ENCODE results near the gene GPC6. TPM values are rescaled to one million over a fixed set of nuclear protein-coding genes. Genes with fewer than 3 reads are reported as not detected.

Gene GPC6
- total RNA-seq, 1 donor from 2014 or later = 15.6 TPM

- no peak for DNase-seq (ENCODE audit: low spot score)
- no peak for ATAC-seq
Observed at GRCh38 chr13:94411747-94412146, 1185.1 kb downstream of the GPC6 start.

DNA sequence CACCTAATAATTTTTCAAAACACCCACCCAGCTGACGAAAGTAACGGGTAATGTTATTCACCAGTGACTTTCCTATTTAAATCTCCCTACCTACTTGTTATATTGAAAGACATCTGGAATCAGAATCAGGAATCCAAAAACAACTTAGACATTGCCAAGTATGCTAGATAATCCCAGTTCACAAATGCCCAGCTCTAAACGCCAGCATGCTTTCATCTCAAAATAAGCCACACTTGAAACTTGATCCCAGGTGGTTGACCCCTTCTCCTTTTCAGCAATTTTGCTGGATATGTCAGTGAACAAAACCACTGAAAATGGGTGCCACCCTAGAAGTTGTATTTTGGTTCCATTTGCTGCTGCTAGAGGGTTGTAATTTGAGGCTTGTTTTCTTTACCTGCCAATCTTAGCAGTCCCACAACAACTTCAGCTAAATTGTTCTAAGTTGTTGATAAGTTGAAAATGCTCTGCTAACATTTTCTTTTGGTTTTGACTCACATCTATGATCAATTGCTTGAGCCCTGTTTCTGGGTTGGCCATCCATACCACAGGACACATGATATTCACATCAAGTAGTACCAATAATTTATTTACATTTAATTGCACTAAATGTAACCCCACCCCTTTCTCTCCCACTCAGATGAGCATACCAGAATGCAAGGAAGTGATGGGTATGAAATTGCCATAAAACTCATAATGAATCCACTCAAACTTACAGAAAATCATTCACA, 1186.4 kb downstream of the GPC6 start:
- no peak for ATAC-seq
- DNase-seq (ENCODE audit: low spot score) = no peak

DNA sequence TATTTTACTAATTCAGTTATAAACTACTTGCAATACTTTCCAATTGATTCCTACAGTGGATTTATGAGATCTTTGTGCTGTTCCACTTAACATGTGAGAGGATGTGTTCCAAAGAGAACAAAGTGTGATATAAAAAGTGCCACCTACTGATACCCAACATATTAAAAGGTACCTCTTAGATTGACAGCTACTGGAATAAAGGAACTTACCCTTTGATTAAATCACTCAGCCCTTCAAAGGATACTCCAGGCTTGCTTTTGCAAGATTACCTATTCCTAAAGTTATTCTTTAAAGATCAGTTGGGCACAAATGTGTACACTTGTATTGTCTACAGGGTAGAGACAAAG, 1187.0 kb downstream of the GPC6 start:
- ATAC-seq (no peak), DNase-seq (ENCODE audit: low spot score) (no peak)

DNA sequence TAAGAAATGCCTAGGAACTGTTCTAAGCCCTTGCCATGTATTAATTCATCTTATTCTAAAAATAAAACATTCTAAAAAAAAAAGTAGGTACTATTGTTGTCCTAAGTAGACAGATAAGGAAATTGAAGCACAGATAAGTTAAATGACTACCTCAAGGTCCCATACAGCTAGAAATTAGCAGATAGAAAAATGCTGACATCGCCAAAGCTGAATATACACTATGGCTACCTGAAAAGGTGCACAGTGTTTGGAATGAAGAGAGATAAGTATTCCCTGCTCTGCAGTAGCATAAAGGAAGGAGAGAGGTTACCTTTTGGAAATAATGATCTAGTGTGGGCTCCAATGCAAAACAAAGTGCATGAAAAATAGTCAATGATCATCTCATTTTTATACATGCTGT, 1187.5 kb downstream of the GPC6 start:
- DNase-seq (ENCODE audit: low spot score) = no peak
- ATAC-seq = no peak

GRCh38 chr13:94414708-94415107, 1188.1 kb downstream of the GPC6 start:
- DNase-seq (ENCODE audit: low spot score) (no peak), ATAC-seq (no peak)

GRCh38 chr13:94415500-94416237, 1189.1 kb downstream of the GPC6 start:
- ATAC-seq (no peak), DNase-seq (ENCODE audit: low spot score) (no peak)

- ATAC-seq = peak; percentile 99
- DNase-seq (ENCODE audit: low spot score) = peak; percentile 52
Observed at GRCh38 chr13:94416454-94417080, 1190.0 kb downstream of the GPC6 start.

DNA sequence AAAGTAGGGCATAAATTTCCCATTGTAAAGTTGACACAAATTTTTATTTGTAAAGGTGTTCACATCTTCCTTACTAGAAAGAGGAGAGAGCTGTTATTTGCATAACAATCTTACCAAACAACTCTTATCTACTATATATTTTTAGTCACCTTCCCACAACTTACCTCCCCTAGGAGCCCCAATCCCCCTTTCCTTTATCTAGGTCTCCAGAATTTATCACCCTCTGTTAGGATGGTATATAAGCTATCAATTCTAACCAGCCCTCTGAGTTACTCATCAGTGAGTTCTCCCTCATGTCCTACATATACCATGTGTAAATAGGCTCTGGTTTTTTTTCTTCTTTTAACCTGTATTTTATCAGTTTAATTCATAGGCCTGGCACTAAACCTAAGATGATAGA, 1190.7 kb downstream of the GPC6 start:
- no peak for ATAC-seq
- no peak for DNase-seq (ENCODE audit: low spot score)

- ATAC-seq (no peak), DNase-seq (ENCODE audit: low spot score) (no peak)
Observed at GRCh38 chr13:94419304-94419924, 1192.8 kb downstream of the GPC6 start.

DNA sequence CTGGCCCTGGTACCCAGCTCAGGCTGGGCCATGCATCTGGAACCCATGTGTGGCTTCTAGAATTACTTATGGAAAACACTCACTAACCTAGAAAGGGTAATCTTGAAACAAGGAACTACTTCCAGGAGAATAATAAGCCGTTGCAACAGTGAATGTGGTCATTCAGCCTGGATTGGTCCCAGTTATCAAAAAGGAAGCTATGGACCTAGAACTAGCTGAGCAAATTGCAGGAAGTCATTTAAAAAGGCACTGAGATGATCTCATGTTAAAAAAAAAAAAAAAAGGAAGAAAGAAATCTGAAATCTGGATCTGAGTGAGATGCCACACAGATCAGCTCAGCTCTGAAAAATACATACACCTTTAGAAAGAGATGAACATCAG, 1193.3 kb downstream of the GPC6 start:
- no peak for ATAC-seq
- no peak for DNase-seq (ENCODE audit: low spot score)

DNA sequence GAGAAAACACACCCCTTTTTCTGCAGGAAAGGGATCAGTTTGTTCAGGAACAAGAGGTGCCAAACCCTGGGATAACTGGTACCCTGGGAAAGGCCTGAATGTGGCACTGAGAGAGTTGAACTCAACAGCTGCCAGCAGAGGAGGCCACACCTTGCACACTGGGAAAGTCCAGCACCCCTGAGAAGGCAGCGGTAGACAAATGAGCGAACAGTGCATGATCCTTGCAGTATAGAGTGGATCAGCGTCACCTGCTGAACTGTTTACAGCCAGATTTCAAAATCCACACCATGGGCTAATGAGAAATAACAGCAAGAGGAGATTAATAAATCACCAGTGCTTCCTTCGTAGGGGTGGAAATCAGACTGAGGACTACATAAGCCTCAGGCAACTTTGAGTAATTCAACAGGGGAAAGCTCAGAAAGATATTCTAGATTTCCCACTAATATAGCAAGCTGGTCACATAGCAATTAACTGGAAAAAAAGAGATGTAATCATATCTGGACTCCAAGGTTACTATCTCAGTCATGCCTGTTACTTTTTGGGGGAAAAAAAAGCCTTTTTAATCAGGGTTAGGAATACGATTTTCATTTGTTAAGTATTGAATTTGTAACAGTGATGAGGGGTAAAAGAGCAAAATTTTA, 1200.8 kb downstream of the GPC6 start:
- no peak for ATAC-seq
- no peak for DNase-seq (ENCODE audit: low spot score)

DNA sequence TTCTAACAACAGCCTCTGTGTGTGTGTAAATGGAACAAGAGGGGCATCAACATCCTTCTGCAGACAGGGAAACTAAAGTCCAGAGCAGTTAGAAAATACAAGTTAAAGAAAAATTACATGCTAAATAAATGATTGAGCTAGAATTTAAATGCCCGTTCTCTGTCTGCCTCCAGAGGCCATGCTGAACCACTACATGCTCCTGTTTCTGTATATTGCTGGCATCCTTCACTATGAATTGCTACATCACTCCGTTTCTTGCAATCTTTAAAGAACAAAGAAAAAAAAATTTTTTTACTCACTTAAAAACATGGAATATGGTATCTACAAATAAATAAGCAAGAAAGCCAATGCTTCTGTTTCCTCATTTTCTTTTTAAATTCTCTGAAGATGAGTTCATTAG, 1205.0 kb downstream of the GPC6 start:
- no peak for ATAC-seq
- no peak for DNase-seq (ENCODE audit: low spot score)

DNA sequence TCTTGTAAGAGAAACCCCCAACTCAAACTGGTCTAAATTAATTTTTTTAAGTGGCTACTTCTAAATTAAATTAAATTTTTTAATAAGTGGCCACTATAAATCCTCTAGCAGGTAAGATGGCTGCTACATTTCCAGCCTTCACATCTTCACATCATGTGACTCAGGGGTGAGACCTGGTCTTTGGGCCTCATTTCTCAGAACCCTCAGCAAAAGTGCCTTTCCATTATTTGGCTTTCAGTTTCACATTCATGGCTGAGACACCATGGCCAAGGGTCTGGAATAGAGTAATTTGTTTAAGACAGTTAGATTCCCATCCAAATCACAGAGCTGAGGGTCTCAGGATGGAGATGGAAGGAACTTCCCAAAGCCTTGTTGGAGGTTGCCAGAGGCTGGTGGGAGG, 1205.4 kb downstream of the GPC6 start:
- no peak for DNase-seq (ENCODE audit: low spot score)

DNA sequence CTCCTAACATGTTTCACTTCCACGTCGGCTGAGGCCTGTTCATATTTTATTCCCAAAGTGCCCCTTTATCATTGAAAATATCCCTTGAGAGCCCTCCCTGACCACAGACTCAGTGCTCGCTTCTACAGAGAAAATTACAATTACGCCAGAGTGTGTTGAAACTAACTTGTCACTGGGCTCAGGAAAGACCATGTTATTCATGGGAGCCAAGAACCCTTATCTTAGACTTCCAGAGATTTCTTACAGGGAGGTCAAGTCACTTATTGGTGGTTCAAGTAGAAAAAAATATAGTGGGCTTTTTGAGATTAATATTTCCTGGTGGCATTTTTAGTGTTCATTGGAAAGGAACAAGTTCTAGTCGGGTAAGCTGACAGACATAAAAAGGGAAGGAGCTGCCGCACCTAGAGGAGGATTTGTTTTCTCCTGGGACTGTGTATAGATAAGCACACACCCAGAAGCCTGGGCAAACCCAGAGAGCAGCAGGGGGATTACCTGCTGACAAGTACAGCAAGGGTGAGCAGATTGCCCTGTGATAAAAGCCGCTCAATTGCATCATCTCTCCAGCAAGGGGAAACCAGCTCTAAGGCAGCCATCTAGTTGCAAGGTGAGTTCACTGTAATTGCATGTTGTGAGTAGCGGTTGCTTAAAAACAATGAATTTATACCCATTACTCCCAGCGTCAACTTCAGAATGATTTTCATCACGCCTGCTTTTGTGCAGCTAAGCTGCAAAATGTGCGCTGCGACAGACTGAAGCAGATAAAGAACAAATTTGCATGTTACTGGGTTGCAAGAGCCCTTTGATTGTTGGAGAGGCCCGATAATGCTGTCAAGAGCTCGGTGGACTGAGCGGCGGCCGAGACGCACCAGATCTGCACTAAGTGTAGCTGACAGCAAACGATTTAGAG, 1206.7 kb downstream of the GPC6 start:
- DNase-seq (ENCODE audit: low spot score) (no peak), ATAC-seq (peak; percentile 73)

More for the DNA sequence above, 1205.4 kb downstream of the GPC6 start:
- ATAC-seq = no peak

DNA sequence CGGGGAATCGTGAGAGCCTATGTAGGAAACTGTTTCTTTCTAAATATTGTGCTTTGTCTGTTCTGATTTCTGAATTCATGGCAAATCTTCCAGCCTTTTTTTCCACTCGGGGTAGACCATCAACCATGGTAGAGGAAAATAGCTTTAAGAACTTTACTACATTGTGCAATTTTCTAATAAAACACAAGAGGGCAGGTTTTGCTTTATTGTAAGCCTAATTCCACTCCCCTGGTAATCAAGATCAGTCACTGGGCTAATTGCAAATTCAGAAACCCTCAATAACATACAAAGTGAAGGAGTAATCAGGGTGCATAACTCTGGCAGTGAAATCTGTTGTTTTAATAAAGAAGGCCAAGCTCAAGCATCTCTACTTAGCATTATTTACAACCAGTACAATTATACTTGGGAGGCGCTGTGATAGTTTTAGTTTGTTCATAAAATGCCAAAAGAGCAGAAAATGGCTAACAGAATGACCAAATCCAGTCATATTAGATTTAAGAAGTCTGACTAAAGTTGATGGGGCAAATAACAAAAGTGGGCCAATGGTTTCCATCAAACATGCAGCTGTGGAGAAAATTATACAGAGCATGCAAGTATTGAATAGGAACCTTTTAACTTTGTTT, 1209.1 kb downstream of the GPC6 start:
- no peak for DNase-seq (ENCODE audit: low spot score)

DNA sequence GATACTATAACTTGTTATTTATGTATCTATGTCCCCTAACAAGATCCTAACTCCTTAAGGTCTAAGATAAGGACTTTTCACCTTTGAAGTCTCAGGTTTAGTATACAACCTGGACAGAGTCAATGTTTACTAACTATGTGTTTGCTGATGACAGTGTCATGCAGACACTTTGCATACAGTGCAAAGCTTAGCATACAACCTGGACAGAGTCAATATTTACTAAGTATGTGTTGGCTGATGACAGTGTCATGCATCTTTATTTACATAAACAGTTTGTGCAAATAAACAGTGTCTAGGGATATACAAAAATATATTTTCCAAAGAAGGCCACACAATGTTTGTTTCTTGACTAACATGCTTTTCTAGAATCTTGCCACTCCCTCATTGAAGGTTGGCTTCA, 1218.2 kb downstream of the GPC6 start:
- ATAC-seq = no peak
- DNase-seq (ENCODE audit: low spot score) = no peak

More for the DNA sequence above, 1209.1 kb downstream of the GPC6 start:
- peak; percentile 93 for ATAC-seq

- no peak for ATAC-seq
- no peak for DNase-seq (ENCODE audit: low spot score)
Observed at GRCh38 chr13:94454334-94454733, 1227.7 kb downstream of the GPC6 start.

DNA sequence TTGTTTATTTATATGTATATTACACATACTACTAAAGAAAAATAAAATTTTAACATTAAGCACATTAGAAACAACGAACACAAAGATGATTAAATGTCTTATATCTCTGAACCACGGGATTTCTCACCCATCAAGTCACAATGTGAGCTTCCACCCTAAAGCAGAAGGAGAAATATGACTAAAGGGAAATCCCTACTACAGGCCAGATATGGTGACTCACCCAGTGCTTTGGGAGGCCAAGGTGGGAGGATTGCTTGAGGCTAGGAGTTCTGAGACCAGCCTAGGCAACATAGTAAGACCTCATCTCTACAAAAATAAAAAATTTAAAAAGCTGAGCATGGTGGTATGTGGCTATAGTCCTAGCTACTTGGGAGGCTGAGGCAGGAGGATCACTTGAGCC, 1228.3 kb downstream of the GPC6 start:
- no peak for ATAC-seq
- DNase-seq (ENCODE audit: low spot score) = no peak

- ATAC-seq = peak; percentile 87
Observed at GRCh38 chr13:94455414-94455813, 1228.8 kb downstream of the GPC6 start.

More at GRCh38 chr13:94455414-94455813, 1228.8 kb downstream of the GPC6 start:
- no peak for DNase-seq (ENCODE audit: low spot score)
